CD4-positive, alpha-beta T cell treated with Interleukin-1 beta for 1 hour (primary cell): ENCODE measurements around the gene PPP1R26.

Experiments
- DNase-seq, 2 donors: peaks; one replicate each; pipeline ENCODE4 v3.0.0-alpha.2; 2020 to 2022

The PPP1R26 gene

DNA sequence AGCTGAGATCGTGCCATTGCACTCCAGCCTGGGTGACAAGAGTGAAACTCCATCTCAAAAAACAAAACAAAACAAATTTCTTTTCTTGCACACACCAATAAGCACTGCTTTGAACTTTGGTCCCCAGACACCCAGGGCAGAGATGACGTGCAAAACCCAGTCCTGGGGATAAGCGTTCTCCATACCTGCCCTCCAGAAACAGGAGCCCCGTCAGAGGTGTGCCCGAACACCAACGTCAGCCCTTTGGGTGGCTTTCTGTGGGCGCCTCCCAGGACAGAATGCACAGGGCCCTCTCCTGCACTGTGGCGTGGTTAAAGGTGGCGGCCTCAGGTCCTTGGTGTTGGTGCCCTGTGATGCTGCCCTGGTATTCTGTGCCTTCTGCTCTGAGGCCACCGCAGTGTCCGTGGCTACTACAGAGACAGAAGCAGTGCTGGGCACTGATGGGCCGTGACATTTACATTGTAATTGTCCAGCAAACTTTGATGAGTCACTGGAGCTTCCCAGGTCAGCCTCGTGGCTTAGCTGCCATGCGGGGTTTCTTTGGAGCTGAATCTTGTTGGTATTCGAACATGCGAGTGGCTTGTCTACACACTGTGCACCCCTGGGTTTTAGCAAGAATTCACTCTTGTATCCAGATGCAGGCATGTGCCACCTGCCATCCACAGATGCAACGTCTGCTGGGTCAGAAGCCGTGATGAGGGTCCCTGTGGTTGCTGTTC lies 9.8 kb downstream of the PPP1R26 start:
- DNase-seq = no peak

DNA sequence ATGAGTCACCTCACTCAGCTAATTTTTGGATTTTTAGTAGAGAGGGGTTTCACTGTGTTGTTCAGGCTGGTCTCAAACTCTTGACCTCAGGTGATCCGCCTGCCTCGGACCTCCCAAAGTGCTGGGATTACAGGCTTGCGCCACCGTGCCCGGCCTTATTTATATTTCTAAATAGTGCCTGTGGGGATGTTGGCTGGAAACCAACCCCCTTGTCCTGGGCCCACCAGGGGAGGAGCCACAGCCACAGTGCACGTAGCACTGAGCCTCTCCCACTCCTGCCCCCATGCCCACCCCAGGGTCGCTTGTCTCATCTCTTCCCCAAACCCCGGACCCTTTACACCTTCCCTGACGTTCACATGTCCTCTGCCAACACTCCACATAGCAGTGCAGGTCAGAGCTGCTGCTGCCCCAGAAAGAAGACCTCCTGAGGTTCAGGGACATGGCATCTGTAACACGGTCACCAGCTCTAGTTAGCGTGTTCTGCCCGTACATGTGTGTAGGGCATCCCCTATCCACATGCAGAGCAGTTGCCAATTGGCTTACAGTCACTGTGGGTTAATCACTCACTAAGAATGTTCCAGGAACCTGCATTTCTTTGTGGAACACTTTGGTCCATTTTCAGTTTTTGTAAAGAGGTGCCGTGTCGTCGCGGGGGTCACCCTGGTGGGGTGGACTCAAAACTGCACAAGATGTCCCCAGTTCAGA lies 10.7 kb downstream of the PPP1R26 start:
- no peak for DNase-seq

DNA sequence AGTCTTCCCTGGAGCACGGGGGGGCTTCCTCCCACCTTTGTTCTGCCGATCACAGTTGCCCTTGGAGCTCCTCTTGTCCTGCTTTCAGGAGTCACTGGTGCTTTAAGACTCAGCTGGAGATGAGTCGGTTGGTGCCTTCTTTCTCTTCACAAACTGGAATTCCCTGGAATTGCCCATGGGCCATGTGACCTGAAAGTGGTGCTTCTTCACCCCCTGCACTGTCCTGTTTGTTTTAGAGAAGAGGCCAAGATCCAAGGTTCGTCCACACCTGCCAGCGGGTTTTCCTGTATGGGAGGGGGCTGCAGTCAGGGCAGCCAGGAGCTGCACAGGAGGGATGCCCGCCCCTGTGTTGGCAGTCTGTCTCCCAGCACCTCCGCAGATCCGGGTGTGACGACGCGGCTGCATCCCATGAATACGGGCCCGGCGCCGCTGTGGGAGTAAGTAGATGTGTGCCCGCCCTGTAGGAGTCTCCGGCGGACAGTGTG lies 11.4 kb downstream of the PPP1R26 start:
- DNase-seq = no peak

DNA sequence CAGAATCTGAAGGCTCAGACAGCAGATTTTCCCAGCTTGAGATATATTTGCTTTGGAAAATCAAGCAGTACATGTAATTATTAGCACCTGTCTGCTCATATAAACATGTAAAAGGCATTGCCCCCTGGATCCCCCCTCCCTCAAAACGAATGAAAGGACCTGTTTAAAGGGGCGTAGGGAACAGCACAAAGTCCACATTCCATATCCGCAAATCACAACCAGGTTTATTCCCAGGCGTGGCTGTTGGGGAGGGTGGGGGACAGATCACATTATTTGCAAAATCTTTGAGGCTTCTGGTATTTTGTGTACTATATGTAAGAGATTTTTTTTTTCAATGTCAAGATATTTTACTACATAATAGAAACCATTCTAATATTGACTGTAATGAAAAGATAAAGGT lies 12.2 kb downstream of the PPP1R26 start:
- no peak for DNase-seq

DNA sequence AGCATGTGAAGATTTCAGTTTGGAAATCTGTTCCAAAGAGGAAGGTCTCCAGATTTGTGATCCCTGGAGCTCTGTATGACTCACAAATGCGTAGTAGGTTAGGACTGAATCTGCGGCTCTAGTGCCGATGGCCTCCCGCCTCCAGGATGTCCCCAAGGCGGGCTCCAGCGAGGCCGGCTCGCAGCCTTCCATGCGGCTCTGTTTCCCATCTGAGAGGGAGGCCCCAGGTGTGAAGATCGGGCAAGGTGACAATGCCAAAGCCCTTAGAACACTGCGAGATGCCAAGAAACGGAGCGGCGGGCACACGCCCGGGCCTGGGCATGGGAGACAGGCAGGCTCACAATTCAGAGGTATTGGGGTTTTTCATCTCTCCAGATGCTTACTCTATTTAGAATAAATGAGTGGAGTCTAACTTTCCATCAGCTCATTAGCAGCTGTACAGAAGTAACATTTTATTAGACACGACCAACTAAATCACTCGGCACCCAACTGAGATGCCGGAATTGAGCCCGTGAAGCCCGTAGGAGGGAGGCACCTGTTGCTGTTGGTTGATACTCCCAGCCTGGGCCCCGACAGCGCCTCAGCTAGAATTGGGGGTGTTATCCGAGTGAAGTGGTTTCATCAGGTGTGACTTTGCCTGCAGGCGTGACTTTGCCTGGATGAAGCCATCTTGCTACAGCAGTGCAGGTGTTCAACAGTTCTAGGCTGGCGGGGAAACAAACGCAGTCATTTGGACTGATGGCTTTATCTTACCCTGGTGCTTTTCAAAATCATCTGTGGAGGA lies 13.5 kb downstream of the PPP1R26 start:
- DNase-seq = no peak

DNA sequence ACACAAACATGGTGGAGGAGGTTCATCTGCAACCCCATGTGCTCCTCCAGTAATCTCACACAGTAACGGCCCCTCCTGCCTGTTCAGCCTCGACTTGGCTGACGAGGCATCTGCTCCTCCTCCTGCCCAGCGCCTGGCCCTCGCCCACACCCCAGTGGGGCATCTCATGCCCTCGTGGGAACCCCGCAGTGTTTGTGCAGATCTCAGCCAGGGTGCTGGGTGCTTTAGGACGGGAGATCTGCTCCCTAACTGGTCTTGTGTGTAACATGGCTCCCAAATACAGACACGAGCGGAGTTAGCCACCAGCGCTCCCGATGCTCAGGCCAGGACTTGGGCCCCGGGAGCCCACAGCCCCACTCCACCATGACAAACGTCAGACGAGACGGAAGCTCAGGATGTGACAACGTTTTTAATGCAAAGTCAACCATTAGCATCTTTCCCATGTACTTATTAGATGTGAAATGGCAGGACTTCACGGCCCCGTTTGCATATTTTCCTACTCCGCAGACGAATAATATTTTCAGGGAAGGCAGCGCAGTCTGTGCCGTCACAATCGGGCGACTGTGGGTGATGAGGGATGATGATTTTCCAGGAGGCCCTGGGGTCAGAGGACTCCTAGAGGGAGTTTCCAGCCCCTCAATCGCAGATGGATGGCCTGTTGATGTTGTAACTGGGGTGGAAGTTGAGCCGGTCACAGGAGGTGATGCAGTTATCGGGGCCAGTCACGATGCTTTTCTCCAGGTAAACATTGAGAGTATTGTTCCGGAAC lies 15.4 kb downstream of the PPP1R26 start:
- DNase-seq = no peak

DNA sequence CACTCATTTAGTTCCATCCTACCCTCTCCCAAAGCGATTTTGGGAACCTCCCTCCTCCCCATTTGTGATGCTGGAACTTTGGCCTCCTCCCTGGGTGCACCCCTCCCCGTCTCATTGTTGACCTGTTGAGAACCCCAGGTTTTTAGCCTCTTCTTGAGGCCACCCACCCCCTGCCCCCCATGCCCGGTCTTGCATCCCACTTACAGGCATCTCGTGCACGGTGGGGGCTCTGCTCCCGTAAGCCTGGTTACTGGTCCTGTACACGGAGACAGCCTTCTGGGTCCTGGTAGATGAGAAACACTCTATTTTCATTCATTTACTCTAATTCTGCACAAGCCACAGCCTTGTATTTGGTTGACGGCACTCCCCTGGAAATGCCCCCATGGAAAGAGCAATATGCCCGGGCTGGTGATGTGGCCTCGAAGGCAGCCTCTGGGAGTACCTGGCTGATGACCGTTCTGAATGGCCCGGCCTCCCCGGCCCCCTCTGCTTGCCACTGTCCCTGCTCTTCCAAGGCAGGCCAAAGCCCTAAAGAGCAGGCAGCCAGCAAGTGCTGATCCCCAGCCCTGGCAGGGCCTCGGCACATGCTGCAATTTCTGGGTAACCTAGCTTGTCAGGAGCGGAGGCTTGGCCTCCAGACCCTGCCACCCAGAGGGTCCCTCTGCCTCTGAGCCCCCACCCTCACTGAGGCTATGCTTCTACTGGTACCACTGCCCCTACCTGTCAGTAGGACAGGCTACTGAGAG lies 19.0 kb downstream of the PPP1R26 start:
- DNase-seq = no peak

DNA sequence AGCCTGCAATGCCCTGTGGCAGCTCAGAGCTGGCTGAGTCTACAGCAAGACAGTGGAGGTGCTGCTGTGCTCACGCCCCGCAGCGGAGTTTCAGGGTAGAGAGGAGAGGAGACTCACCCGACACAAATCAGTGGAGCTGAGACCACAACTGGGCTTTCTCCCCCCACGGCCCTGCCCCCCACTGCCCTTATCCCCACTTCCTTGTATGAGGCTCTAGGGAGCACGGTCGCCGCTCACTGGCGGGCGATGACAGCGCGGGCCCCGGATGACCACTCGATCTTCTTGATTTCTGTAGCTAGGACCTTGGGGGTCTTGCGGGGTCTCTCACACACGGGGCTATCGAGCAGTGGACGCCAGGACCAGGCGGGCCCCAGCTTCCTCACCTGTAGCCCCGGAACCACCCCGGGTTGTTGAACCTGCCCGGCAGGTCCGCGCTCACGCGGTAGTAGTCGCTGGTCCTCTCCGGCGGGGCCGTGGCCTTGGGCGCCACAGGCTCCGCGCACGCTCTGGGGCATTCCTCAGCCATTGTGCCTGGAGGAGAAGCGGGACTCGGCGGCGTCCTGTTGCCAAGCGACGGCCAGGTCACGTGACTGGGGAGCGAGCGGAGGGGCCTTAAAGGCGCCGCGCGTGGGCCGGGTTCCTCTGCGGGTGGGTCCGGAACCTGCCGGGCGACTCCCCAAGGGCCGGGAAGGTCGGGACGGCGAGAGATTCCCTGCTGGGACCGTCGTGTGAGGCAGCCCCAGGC lies 19.9 kb downstream of the PPP1R26 start:
- peak; percentile 88 to 89 for DNase-seq

DNA sequence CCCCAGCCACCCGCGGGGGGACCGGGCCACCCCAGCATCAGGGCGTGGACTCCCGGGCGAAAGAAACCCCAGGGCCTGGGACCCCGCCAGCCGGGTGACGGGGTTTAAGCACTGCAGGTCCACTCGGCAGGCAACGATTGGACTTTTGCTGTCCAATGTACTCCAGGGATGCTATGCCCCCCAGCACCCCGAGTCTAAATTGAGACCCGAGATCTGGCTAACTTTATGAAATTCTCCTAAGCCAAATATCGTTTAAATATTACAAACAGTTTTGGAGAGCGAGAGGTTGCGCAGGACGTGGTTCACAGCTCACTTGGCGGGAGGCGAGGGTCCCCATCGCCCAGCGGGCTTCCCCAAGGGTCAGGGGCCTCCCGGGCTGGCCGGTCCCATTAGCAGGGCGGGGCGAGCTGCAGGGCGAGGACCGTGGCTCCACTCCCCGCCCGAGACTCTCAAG lies 20.5 kb downstream of the PPP1R26 start:
- DNase-seq = no peak

DNA sequence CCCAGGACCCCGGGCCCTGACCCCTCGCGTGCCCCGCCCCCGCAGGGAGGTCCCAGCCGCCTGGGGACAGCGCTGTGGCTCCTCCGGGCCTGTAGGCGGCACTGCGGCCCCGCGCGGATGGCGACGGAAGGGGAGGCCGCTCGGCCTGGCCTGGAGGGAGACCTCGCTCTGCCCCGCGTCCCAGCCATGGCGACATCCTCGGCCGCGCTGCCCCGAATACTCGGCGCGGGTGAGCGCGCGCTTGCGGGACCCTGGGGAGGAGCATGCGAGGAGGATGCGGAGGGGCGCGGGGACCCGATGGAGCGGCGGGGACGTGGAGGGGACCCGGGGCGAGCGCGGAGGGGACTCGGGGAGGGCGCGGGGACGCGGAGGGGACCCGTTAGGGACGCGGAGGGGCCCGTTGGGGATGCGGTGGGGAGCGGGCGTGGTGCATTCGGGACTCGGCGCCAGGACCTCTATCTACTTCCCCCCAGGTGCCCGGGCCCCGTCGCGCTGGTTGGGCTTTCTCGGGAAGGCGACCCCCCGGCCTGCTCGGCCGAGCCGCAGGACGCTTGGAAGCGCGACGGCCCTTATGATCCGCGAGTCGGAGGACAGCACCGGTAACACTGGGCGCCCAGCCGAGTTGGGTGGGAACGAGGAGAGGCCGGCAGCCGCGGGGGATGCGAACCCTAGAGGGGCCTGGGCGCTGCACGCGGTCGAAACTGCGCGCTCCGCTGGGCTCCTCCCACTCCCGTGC lies 21.1 kb downstream of the PPP1R26 start, which contains the start of gene MRPS2:
Gene MRPS2, plus strand, starts transcription at position 158 of the 736 bp plus-strand sequence. Its CDS starts 29 bp downstream, at position 187.
- DNase-seq = peak; percentile 87 to 89

DNA sequence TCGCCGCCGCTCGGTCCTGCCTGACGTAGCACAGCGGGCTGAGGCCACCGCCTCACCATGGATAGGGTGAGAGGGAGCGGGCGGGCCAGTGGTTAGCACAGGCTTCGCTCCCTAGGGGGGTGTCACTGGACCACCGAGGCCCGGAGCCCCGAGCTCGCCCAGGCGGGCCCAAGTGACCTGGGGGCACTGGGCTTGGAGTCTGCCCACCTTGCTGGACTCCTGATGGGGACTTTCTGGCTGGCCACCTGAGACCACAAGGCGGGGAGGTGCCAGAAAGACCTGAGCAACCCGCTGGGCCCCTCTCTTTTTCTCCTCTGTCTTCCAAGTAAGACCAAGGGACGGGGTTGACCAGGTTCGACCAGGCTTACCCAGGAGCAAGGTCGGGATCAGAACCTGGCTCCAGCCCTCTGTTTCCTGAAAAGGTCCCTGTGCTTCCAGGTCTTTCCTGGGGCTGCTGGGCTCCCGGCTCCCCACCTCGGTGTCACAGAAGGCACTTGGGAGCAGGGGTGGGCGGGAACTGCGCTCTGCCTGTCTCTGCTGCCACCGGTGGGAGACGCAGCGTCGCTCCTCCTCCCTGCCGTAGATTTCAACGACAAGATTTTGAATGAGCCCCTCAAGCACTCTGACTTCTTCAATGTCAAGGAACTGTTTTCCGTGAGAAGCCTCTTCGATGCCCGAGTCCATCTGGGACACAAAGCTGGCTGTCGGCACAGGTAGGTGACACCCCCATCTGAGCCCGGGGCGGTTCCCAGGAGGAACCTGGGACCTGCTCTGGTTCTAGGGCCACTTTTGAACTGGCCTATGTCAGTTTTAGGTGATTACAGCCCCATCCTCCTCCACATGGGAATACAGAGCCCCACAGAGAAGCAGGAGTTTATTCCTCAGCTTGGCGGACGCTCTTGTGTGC lies 21.9 kb downstream of the PPP1R26 start:
- peak in 1 of 2 donors; percentile 39 for DNase-seq

DNA sequence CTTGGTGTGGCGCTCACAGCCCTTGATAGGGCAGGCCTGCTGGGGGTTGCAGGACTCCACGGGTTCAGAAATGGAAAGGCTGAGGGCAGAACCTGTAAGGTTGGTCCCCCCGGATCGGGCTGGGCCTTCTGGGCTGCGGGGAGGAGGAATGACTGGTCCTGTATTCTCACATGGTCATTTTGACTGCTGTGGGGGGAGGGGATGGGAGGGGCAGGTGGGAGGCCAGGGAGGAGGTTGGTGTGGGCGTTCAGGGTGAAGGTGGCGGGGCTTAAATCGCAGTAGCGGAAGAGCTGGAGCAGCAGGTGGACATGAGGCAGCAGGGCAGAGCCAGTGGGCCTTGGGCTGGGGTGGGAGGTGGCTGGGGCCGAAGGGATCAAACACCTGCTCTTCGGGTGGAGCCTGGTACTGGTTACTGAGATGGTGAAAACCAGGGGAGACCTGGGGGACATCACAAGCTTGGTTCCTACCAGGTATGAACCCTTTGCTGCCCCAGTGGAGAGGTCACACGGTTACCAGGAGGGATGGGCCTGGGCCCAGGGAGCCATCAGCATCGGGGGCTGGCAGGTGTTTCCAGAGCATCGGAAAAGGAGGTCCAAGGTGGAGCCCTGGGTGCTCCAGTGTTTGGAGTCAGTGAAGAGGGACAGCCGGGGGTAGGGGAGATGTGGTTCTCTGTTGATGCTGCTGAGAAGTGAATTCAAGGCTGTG lies 22.7 kb downstream of the PPP1R26 start:
- no peak for DNase-seq

DNA sequence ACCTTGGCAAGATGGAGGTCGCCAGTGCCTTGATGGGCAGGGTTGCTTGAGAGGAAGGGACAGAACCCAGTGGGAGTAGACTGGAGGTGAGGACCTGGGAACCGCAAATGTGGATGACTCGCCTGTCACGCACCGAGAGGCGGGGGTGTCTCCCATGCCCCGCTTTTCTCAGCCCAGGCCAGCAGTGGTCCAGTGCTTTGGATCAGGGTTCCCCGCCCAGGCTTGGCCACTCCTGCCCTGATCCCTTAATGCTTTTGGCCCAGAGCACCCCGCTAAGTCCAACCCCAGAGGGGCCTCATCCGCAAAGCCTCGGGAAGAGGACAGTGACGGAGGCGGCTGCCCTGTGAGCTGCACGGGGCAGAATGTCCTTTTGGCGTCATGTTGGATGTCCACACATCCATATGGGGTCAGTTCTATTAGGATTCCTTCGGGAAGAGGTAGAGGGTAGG lies 23.3 kb downstream of the PPP1R26 start:
- DNase-seq = no peak

DNA sequence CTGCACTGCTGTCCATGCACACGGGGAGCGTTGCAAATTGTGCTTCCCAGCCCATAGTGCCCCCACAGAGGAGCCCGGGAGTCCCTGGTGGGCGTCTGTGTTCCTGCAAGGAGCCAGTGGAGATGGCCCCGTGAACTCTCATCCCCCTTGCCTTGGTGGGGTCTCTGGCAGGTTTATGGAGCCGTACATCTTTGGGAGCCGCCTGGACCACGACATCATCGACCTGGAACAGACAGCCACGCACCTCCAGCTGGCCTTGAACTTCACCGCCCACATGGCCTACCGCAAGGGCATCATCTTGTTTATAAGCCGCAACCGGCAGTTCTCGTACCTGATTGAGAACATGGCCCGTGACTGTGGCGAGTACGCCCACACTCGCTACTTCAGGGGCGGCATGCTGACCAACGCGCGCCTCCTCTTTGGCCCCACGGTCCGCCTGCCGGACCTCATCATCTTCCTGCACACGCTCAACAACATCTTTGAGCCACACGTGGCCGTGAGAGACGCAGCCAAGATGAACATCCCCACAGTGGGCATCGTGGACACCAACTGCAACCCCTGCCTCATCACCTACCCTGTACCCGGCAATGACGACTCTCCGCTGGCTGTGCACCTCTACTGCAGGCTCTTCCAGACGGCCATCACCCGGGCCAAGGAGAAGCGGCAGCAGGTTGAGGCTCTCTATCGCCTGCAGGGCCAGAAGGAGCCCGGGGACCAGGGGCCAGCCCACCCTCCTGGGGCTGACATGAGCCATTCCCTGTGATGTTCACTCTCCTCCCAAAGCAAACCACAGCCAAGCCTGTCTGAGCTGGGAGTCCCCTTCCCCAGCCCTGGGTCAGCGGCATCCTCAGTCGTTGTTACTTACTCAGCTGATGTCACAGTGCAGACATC lies 24.0 kb downstream of the PPP1R26 start:
- no peak for DNase-seq

DNA sequence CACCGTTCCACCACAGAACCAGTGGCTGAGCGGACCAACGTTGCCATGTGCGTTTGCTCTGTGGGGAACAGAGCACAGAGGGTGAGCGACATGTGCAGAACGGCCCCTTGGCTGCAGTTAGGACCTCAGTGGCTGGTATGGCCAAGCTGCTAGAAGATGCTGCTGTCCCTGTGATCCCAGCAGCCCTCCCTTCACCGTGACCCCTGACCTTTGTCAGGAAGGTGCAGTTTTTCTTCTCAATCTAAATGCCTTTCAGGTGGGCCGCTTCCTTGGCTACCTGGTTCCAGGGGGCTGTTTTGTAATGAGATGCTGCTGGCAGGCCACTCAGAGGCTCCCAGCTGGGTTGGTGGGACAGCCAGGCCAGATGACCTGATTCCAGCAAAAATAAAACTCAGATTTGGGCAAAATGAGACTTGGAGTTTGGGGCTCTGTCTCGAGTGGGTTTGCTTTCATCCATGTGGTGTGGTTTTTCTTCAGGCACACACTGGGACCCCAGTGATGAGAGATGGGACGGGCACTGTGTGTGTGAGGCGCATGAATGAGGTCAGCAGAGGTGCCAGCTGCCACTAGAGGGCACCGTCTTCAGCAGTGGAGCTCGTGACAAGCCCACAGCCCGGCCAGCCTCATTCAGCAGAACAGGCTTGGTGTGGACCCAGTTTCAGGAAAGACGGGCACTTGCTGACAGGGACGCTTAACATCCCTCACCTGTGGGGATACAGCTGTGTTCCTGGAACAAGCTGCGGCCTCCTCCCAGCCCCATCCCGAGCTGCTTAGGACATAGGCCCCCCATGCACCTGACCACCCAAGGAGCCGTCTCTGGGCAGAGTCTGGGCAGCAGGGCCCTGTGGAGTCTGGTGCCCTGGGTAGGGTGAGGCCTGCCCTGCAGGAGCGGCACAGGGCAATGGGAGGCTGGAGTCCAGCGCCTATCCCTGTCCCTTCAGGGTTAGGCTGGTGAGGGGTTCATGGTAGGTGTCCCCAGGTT lies 25.0 kb downstream of the PPP1R26 start:
- DNase-seq = peak; percentile 44 to 55
